SK-N-SH treated with all-trans-retinoic acid at 6 μM for 48 hours (cell line): ENCODE results near the gene E2F8.

ENCODE experiments used
- ATAC-seq: fragments of 200-7000 bp; cut with Tn5 transposase; 3 replicates; pipeline ENCODE4 v1.9.1; 2020; ENCODE audit warnings: mild to moderate bottlenecking, moderate library complexity
- BACH2 ChIP-seq: fragments of 250-450 bp; sonication (Bioruptor Pico); IDR thresholded peaks from 2 replicates; pipeline ENCODE4 v1.9.0; 2021; ENCODE audit warnings: mild to moderate bottlenecking, borderline replicate concordance
- CREB5 ChIP-seq: fragments of 250-450 bp; sonication (Bioruptor Pico); IDR thresholded peaks from 2 replicates; pipeline ENCODE4 v1.5.1; 2020; ENCODE audit warnings: low read depth, mild to moderate bottlenecking, moderate library complexity
- CSDC2 ChIP-seq: fragments of 250-450 bp; sonication (Bioruptor Pico); IDR thresholded peaks from 2 replicates; pipeline ENCODE4 v1.5.0; 2020; ENCODE audit warnings: mild to moderate bottlenecking, moderate library complexity
- CSRNP3 ChIP-seq: fragments of 250-450 bp; sonication (Bioruptor Pico); IDR thresholded peaks from 2 replicates; pipeline ENCODE4 v1.5.1; 2021; ENCODE audit warnings: mild to moderate bottlenecking, moderate library complexity
- ESRRG ChIP-seq: fragments of 250-450 bp; sonication (Bioruptor Pico); IDR thresholded peaks from 2 replicates; pipeline ENCODE4 v1.6.1; 2021; ENCODE audit warnings: mild to moderate bottlenecking
- ISL1 ChIP-seq: fragments of 250-450 bp; sonication (Bioruptor Pico); IDR thresholded peaks from 2 replicates; pipeline ENCODE4 v2.1.2; 2022; ENCODE audit warnings: mild to moderate bottlenecking, moderate library complexity
- OSR1 ChIP-seq: fragments of 250-450 bp; sonication (Bioruptor Pico); IDR thresholded peaks from 2 replicates; pipeline ENCODE4 v1.8.0; 2022; ENCODE audit warnings: moderate library complexity, mild to moderate bottlenecking, inconsistent platforms
- PATZ1 ChIP-seq: fragments of 250-450 bp; sonication (Bioruptor Pico); IDR thresholded peaks from 2 replicates; pipeline ENCODE4 v1.8.0; 2020; ENCODE audit warnings: mild to moderate bottlenecking, moderate library complexity, borderline replicate concordance
- POU6F1 ChIP-seq: fragments of 250-450 bp; sonication (Bioruptor Pico); IDR thresholded peaks from 2 replicates; pipeline ENCODE4 v1.8.0; 2021; ENCODE audit warnings: low read depth, mild to moderate bottlenecking, moderate library complexity, borderline replicate concordance
- PPARA ChIP-seq: fragments of 250-450 bp; sonication (Bioruptor Pico); IDR thresholded peaks from 2 replicates; pipeline ENCODE4 v1.5.0; 2020; ENCODE audit warnings: mild to moderate bottlenecking, borderline replicate concordance
- SNAI2 ChIP-seq: fragments of 250-450 bp; sonication (Bioruptor Pico); IDR thresholded peaks from 2 replicates; pipeline ENCODE4 v1.5.0; 2020; ENCODE audit warnings: mild to moderate bottlenecking, moderate library complexity
- TCF4 ChIP-seq: fragments of 250-450 bp; sonication (Bioruptor Pico); IDR thresholded peaks from 2 replicates; pipeline ENCODE4 v1.8.0; 2021; ENCODE audit warnings: mild to moderate bottlenecking, moderate library complexity, borderline replicate concordance
- TOX ChIP-seq: fragments of 250-450 bp; sonication (Bioruptor Pico); IDR thresholded peaks from 2 replicates; pipeline ENCODE4 v1.8.0; 2021; ENCODE audit warnings: mild to moderate bottlenecking, moderate library complexity, borderline replicate concordance
- TSHZ2 ChIP-seq: fragments of 250-450 bp; sonication (Bioruptor Pico); IDR thresholded peaks from 2 replicates; pipeline ENCODE4 v1.5.0; 2020; ENCODE audit warnings: mild to moderate bottlenecking, moderate library complexity
- ZC3H10 ChIP-seq: fragments of 250-450 bp; sonication (Bioruptor Pico); IDR thresholded peaks from 2 replicates; pipeline ENCODE4 v1.5.1; 2021; ENCODE audit warnings: mild to moderate bottlenecking, moderate library complexity
- ZFP3 ChIP-seq: fragments of 250-450 bp; sonication (Bioruptor Pico); IDR thresholded peaks from 2 replicates; pipeline ENCODE4 v1.5.0; 2020; ENCODE audit warnings: mild to moderate bottlenecking, moderate library complexity
- ZFP30 ChIP-seq: fragments of 450-650 bp; formaldehyde crosslinking; IDR thresholded peaks from 2 replicates; pipeline ENCODE4 v1.5.0; 2022; ENCODE audit warnings: mild to moderate bottlenecking, moderate library complexity
- ZNF565 ChIP-seq: fragments of 450-650 bp; formaldehyde crosslinking; conservative IDR thresholded peaks from 2 replicates; pipeline ENCODE4 v1.5.0; 2020; ENCODE audit warnings: low read depth, mild to moderate bottlenecking, moderate library complexity
- ZNF70 ChIP-seq: fragments of 450-650 bp; formaldehyde crosslinking; IDR thresholded peaks from 2 replicates; pipeline ENCODE4 v1.5.0; 2020; ENCODE audit warnings: mild to moderate bottlenecking, moderate library complexity
- ZNF8 ChIP-seq: fragments of 450-650 bp; formaldehyde crosslinking; IDR thresholded peaks from 2 replicates; pipeline ENCODE4 v1.5.0; 2020; ENCODE audit warnings: mild to moderate bottlenecking, moderate library complexity

Gene E2F8

GRCh38 chr11:19253817-19254216 is 13.1 kb upstream of the E2F8 start:
- no peak for ATAC-seq
- TF ChIP-seq OSR1 (CRISPR knock-in tag) (no peak), BACH2 (CRISPR knock-in tag) (no peak), ZNF70 (no peak), ISL1 (CRISPR knock-in tag) (no peak), ZFP30 (CRISPR knock-in tag) (no peak), CREB5 (CRISPR knock-in tag) (no peak), CSRNP3 (CRISPR knock-in tag) (no peak), ESRRG (CRISPR knock-in tag) (no peak), PATZ1 (CRISPR knock-in tag) (no peak), SNAI2 (CRISPR knock-in tag) (no peak), TCF4 (no peak), CSDC2 (CRISPR knock-in tag) (no peak), ZNF565 (CRISPR knock-in tag) (no peak), TOX (CRISPR knock-in tag) (no peak), ZNF8 (CRISPR knock-in tag) (no peak), POU6F1 (no peak), PPARA (CRISPR knock-in tag) (no peak)

- ATAC-seq: no peak
- TF ChIP-seq SNAI2 (CRISPR knock-in tag) (no peak), CSDC2 (CRISPR knock-in tag) (no peak), POU6F1 (no peak), PATZ1 (CRISPR knock-in tag) (no peak), ESRRG (CRISPR knock-in tag) (no peak), TSHZ2 (CRISPR knock-in tag) (no peak), ZC3H10 (CRISPR knock-in tag) (no peak), ZFP30 (CRISPR knock-in tag) (no peak), ZFP3 (CRISPR knock-in tag) (no peak)
Measured at GRCh38 chr11:19253153-19253745, 12.5 kb upstream of the E2F8 start.
